ENCODE results near the gene PDE2A.

GRCh38 chr11:72721276-72721675 is 47.1 kb upstream of the PDE2A start:
- TF ChIP-seq CTCF (conservative IDR thresholded peaks at IDR 0.05; ENCODE audit: low read depth, low read length) (no peak), EZH2 (IDR thresholded peaks at IDR 0.05; ENCODE audit: borderline replicate concordance, low read depth, low read length, poor library complexity, severe bottlenecking) (no peak)
